GM18526 (cell line): ENCODE results near the gene NUP214.

ENCODE experiments used
- POLR2A ChIP-seq: IDR thresholded peaks from 3 replicates; pipeline ENCODE4 v1.6.1; 2011; ENCODE audit not compliant: insufficient read length; ENCODE audit errors: extremely low read depth

Gene NUP214

DNA sequence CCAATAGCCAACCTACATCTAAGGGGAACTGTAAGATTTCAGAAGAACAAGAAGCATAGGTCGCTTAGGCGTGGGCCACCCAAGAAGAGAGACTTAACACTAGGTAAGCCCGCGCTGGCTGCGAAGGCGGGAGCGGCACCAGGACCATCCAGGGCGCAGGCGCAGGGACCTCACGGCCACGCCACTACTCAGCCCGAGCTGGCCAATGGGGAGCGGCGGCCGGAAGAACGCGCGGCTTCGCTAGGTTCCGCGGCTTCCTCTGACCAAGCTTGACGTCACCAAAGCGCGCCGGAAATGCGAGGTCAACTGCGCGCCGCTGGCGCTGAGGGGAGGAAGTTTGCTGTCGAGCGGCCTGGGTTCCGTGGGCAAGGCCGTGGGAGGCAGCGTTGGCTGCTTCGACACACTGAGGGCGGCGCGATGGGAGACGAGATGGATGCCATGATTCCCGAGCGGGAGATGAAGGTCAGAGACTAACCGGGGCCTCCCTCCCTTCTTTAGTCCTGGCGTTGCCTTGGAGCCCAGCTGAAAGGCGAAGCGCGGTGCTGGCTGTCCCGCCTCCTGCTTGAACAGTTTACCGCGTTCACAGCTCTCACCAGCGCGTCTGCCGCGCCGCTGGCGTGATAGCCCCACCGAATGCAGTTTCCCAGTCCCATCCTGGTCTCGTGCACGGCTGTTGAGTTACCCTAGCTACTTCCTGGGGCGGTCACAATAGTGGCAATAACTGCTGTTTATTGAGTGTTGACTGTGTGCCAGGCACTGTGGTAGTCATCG is at the start of gene NUP214:
Gene NUP214, plus strand, starts transcription at position 299 of the 771 bp plus-strand sequence. Its CDS starts 119 bp downstream, at position 418.
- TF ChIP-seq POLR2A = peak; percentile 95

DNA sequence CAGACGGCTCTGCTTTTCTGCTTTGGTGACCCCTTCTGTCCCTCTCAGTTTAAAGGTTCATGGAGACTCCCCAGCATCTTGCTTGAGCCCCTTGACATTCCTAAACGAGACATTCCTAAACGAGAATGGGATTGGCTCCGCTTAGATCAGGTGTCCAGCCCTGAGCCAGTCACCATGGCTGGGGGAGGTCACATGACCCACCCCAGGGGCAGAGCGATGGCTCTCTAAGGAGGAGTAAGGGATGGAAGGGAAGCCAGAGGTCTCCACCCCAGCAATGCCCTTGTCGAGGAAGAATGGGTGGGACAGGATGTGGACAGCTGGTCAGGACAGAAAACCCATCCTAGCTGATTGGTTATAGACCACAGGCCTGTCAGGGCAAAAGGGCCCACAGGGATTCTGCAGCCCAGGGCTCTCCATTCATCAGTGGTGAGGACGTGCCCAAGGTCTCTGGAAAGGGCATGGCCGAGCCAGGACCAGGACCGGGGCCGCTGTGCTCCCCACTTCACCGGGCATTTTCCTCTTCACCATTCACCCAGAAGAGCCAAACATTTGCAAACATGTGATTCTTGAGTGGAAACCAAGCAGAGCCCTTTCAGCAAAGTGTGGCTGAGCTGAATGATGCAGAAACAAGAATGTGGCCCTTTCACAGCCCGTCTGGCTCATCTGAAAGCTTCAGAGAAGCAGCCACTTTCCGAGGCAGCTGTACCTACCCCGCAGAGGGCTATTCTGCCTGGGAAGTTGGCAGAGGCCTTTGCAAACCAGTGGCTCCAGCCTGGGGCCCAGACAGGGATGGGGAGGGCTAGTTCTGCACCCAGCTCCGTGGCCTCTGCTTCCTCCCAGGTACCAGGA is 48.8 kb upstream of the NUP214 start:
- TF ChIP-seq POLR2A = no peak

DNA sequence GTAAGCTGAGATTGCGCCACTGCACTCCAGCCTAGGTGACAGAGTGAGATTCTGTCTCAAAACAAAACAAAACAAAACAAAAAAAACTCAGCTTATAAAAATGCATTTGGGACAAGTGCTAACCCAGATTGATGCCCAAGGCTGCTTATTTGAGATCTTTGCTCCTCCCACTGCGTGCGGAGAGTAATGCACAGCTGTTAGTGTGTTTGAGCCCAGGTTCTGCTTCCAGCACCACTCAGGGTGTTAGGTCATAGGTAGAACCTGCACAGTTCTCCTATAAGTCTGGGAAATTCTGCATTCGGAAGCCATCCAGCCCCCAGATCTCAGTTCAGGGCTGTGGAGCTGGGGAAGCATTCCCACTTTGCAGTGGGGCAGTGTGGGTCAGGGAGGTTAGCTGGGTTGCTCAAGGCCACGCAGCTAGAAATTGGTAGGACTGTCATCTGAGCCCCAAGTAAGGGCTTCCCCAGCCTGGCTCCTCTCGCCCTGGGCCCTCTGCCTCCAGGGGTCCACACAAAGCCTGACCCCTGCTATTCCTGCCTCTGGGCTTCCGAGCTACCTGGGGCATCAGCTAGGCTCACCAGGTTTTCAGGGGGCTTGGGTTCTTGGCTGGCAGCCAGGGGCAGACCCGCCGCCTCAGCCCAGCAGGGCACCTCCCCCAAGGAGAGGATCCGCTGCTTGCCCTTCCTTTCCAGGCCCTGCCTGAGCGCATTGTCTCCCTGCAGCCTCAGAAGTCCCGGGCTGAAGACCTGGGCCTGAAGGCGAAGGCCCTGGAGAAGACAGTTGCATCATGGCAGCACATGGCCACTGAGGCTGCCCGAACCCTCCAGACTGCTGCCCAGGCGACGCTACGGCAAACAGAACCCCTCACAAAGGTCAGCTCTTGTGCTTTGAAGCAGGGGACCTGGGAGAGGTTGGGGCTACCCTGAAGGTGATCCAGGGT is 46.7 kb upstream of the NUP214 start:
- TF ChIP-seq POLR2A = no peak

DNA sequence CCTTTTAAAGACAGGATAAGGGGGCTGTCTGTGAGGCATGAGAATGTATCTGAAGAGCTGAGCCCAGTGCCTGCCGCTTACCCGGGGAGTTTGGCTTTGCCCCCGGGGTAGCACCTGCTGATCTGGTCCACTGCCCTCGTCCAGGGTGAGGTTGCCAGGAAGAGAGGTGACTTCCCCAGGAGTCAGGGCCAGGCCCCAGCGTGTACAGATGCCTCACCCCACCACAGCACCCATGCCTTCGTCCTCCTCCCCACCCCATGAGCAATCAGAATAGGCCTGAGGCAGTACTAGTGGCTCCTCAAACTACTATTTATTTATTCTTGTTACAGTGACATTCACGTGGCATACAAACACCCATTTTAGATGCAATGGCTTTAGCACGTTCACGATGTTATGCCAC is 44.8 kb upstream of the NUP214 start:
- no peak for TF ChIP-seq POLR2A

DNA sequence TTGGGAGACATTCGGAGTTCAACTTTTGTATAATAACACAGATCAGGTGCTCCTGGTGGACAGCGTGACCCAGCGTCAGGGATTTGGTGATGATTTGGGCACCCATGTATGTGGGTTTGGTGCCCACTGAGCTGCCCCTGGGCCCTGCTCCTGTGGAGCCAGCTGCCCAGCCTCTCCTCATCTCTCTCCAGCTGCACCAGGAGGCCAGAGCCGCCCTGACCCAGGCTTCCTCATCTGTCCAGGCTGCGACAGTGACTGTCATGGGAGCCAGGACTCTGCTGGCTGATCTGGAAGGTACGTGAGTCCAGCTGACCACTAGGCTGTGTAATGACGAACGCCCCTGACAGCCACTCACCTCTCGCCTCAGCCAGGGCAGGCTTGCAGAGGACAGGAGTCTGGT is 43.5 kb upstream of the NUP214 start:
- TF ChIP-seq POLR2A = no peak

DNA sequence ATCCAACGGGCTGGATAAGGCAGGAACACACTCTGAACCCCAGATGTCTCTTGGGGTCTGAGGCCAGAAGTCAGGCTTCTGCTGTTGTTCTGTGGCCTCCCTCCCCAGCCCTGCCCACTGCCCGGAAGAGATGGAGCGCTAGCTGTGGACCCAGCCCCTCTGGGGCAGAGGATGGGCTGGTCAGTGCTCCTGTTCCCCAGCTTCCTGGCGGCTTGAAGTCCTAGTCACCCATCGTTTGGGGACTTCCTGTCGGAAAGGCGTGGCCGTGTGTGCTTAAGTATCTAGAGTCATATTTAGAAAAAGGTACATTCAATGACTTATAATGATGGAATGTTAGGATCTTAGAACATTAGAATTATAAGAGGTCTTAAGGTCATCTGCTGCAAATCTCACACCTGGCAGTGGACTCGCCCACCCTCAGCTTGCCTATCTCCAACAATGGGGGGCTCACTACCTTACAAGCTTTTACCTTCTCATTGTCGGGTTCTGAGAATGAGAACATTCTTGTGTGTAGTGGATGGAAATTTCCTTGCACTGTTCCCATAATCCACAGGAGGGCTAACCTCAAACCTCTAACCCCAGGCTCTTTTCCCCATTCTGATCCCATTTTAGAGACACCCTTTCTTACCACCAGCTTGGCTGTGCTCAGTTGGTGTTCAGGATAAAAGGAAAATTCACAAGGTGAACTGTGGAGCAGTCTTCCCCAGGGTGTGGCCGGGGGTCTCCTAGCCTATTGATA is 42.4 kb upstream of the NUP214 start:
- no peak for TF ChIP-seq POLR2A

DNA sequence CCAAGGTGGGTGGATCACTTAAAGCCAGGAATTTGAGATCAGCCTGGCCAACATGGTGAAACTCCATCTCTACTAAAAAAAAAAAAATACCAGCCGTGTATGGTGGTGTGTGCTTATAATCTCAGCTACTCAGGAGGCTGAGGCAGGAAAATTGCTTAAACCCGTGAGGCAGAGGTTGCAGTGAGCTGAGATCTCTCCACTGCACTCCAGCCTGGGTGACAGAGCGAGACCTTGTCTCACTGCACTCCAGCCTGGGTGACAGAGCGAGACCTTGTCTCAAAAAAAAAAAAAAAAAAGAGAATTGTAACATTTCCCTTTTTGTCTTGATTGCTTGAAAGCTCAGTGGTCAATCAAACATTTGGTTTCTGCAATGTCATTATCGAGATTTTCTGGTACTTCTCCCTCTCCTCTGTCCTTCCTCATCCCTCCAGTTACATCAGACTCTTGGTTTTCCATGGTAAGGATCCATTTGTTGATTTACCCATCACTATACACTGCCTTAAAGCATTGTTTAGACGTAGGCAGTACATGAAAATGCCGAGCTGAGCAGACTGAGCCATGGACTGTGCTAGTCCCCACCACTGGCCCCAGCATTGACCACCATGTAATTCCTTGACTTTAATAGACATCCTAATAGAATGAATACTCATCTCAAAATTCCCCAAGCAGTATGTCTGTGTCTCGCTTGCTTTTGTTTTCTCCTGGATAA is 40.6 kb upstream of the NUP214 start:
- no peak for TF ChIP-seq POLR2A

DNA sequence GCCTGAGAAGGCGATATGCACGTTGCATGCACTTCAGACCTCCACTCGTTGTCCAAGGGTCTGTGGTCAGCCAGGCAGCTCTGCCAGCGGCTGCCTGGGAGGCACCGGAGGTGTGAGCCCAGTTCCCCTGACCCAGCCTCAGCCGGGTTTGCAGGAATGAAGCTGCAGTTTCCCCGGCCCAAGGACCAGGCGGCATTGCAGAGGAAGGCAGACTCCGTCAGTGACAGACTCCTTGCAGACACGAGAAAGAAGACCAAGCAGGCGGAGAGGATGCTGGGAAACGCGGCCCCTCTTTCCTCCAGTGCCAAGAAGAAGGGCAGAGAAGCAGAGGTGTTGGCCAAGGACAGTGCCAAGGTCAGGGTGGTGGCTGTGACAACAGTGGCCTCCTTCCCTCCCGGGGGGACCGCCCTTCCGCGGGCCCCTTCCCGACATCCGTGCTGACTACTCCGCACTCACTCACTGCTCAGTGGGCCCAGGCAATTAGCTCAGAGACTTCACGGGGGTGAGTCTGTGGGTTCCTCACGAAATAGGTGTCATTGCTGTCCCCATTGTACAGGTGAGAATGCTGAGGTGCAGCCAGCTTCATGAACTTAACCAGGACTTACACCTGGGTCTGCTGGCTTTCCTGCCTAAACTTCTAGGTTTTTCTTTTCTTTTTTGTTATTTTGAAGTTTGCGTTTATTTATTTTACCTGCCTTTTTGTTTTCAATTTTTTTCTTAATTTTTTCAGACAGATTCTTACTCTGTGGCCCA is 39.8 kb upstream of the NUP214 start:
- TF ChIP-seq POLR2A = no peak

DNA sequence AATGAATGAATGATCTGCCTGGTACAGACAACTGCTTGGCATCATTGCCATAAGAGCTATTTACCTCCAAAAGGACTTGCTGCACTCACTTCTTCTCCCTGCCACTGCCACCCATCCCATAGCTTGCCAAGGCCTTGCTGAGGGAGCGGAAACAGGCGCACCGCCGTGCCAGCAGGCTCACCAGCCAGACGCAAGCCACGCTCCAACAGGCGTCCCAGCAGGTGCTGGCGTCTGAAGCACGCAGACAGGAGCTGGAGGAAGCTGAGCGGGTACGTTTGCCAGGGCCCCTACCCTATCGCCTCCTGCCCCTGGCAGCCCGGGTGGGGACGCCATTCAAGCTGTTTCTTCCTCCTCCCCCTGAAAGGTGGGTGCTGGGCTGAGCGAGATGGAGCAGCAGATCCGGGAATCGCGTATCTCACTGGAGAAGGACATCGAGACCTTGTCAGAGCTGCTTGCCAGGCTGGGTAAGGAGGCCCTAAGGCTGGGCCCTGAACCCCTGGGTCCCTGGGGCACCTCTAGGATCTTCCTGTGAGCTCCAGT is 38.0 kb upstream of the NUP214 start:
- no peak for TF ChIP-seq POLR2A

DNA sequence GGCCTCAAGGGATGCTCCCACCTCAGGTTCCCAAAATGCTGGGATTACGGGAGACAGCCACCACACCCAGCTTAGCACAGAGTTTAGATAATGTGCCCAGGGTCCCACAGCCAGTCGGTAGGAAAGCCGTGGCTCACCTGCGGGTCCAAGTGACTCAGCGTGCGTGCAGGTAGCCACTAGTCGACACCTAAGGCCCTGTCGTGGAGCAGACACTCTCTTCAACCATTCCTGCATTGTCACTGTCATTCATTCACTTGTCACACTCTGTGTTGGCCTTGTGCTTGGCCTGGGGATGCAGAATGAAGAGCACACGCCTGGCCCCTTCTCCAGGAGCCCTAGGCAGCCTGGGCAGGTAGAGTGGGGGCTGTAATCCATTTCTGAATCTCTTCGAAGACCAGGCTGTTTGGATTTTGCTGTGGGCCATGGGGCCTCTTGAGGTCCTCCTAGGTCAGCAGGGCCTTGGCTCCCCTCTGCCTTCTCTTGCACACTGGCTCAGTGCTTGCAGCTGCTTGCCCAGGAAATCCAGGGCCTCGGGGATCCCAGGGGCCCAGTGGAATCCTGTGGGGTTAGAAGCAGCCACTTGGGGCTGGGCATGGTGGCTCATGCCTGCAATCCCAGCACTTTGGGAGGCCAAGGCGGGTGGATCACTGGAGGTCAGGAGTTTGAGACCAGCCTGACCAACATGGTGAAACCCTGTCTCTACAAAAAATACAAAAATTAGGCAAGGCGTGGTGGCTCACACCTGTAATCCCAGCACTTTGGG is 35.2 kb upstream of the NUP214 start:
- TF ChIP-seq POLR2A = no peak

DNA sequence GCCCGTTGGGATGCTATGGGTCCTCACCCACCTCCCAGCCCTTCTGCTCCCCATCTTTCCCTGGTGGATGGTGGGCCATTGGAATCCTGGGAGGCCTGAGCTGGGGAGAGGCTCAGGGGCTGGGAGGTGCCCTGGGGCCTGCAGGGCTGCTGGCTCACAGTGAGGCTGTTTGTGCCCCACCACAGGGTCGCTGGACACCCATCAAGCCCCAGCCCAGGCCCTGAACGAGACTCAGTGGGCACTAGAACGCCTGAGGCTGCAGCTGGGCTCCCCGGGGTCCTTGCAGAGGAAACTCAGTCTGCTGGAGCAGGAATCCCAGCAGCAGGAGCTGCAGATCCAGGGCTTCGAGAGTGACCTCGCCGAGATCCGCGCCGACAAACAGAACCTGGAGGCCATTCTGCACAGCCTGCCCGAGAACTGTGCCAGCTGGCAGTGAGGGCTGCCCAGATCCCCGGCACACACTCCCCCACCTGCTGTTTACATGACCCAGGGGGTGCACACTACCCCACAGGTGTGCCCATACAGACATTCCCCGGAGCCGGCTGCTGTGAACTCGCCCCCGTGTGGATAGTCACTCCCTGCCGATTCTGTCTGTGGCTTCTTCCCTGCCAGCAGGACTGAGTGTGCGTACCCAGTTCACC is 33.9 kb upstream of the NUP214 start:
- TF ChIP-seq POLR2A = no peak

DNA sequence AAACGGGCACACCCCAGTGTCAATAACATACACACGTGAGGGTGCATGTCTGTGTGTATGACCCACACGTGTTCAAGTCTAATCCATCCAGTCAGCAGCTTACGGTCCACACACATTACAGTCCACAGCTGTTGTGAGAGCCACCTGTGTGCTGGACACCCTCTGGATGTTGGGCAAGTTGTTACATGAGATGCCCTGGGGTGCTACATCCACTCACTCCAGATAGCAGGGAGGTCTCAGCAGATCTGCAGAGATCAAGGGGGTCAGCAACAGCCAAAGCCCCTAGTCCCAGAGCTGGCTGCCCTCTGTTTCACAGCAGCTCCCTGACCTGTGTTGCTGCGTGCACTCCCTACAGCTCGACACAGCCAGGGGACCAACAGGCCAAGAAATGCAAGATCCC is 33.4 kb upstream of the NUP214 start:
- TF ChIP-seq POLR2A = no peak
